ENCODE data around the gene KRTCAP3.

Gene KRTCAP3

GRCh38 chr2:27441958-27442919, at the start of gene KRTCAP3:
KRTCAP3 (plus strand) TSS chr2:27442381; CDS start chr2:27442413, 32 bp downstream.
- TF ChIP-seq CTCF (IDR thresholded peaks at IDR 0.05; ENCODE audit: low read depth, low read length, poor library complexity, severe bottlenecking) (no peak), EZH2phosphoT487 (IDR thresholded peaks at IDR 0.05; ENCODE audit: borderline replicate concordance, low read length) (no peak)
- Histone ChIP-seq H3K27ac (ENCODE audit: low read depth, low read length) (no peak within 1 kb of the TSS), H3K4me3 (ENCODE audit: low read length) (no peak within 1 kb of the TSS), H3K4me2 (ENCODE audit: low read length) (no peak within 1 kb of the TSS), H3K9me3 (ENCODE audit: control insufficient read depth, insufficient read depth, low read length) (no peaks in the 10 kb centered on the region), H3F3A (ENCODE audit: control insufficient read depth, insufficient read depth) (no peaks in the 10 kb centered on the region), H3K27me3 (ENCODE audit: control insufficient read depth, low read length) (no peaks in the 10 kb centered on the region), H3K79me2 (ENCODE audit: control insufficient read depth, low read length) (no peaks in the 10 kb centered on the region), H3K4me1 (ENCODE audit: control insufficient read depth, low read length) (no peaks in the 10 kb centered on the region), H4K20me1 (ENCODE audit: control insufficient read depth, insufficient read depth, low read depth, low read length) (no peaks in the 10 kb centered on the region), H3K36me3 (ENCODE audit: control insufficient read depth, low read length) (peaks cover 35% of the 10 kb centered on the region), H3K9me2 (replicated peaks; ENCODE audit: control insufficient read depth, low read length) (no peaks in the 10 kb centered on the region)

- H3K4me1 ChIP-seq (ENCODE audit: control insufficient read depth, low read length) = no peaks in the 10 kb centered on the region
- no peaks in the 10 kb centered on the region for H3K27me3 ChIP-seq (ENCODE audit: control insufficient read depth, low read length)
- no peaks in the 10 kb centered on the region for H3K9me3 ChIP-seq (ENCODE audit: control insufficient read depth, insufficient read depth, low read length)
- no peak overlapping the region for H3K4me2 ChIP-seq (ENCODE audit: low read length)
- H3K27ac ChIP-seq (ENCODE audit: low read depth, low read length) = no peak overlapping the region
- H3K9me2 ChIP-seq (replicated peaks; ENCODE audit: control insufficient read depth, low read length) = no peaks in the 10 kb centered on the region
- no peak overlapping the region for H3K4me3 ChIP-seq (ENCODE audit: low read length)
- peaks cover 45% of the 10 kb centered on the region for H3K36me3 ChIP-seq (ENCODE audit: control insufficient read depth, low read length)
- peaks cover 100% of the 10 kb centered on the region for H3K79me2 ChIP-seq (ENCODE audit: control insufficient read depth, low read length)
- no peaks in the 10 kb centered on the region; the same call in 1 of the 2 replicates for H3F3A ChIP-seq (ENCODE audit: control insufficient read depth, insufficient read depth)
- peaks cover 19% of the 10 kb centered on the region for H4K20me1 ChIP-seq (ENCODE audit: control insufficient read depth, insufficient read depth, low read depth, low read length)
- TF ChIP-seq EZH2phosphoT487 (IDR thresholded peaks at IDR 0.05; ENCODE audit: borderline replicate concordance, low read length) (no peak), CTCF (IDR thresholded peaks at IDR 0.05; ENCODE audit: low read depth, low read length, poor library complexity, severe bottlenecking) (no peak)
Observed at GRCh38 chr2:27393225-27393624, 49.0 kb upstream of the KRTCAP3 start.

- Histone ChIP-seq H3K4me1 (ENCODE audit: control insufficient read depth, low read length) (no peaks in the 10 kb centered on the region), H3K9me3 (ENCODE audit: control insufficient read depth, insufficient read depth, low read length) (no peaks in the 10 kb centered on the region), H3F3A (ENCODE audit: control insufficient read depth, insufficient read depth) (no peaks in the 10 kb centered on the region), H3K4me2 (ENCODE audit: low read length) (no peak overlapping the region), H3K27me3 (ENCODE audit: control insufficient read depth, low read length) (no peaks in the 10 kb centered on the region), H3K36me3 (ENCODE audit: control insufficient read depth, low read length) (peaks cover 53% of the 10 kb centered on the region), H4K20me1 (ENCODE audit: control insufficient read depth, insufficient read depth, low read depth, low read length) (peaks cover 16% of the 10 kb centered on the region; the same call in 1 of the 2 replicates), H3K27ac (ENCODE audit: low read depth, low read length) (no peak overlapping the region), H3K9me2 (replicated peaks; ENCODE audit: control insufficient read depth, low read length) (no peaks in the 10 kb centered on the region), H3K4me3 (ENCODE audit: low read length) (no peak overlapping the region), H3K79me2 (ENCODE audit: control insufficient read depth, low read length) (peaks cover 99% of the 10 kb centered on the region)
- TF ChIP-seq EZH2phosphoT487 (IDR thresholded peaks at IDR 0.05; ENCODE audit: borderline replicate concordance, low read length) = no peak
- TF ChIP-seq CTCF (IDR thresholded peaks at IDR 0.05; ENCODE audit: low read depth, low read length, poor library complexity, severe bottlenecking) = no peak
Observed at GRCh38 chr2:27398962-27399361, 43.2 kb upstream of the KRTCAP3 start.
